Muscle of back (tissue), 11 donors: ENCODE results near the gene CCNYL1. TPM values are rescaled to one million over a fixed set of nuclear protein-coding genes. Genes with fewer than 3 reads are reported as not detected.
A peak's percentile ranks its signal among the peaks of the same experiment; 100 is the strongest.
"Not testable (repeated sequence)": the region's sequence is repeated elsewhere in the genome, so short reads cannot be mapped to it uniquely, and the experiment has no call there.

Source experiments
- DNase-seq, 3 donors: peaks; one replicate each; pipeline versions ENCODE4 v3.0.0 to v3.0.0-alpha.2; 2013
- polyA plus RNA-seq, 10 donors: library from polyadenylated mRNA; unstranded; fragments of 120-200 nt; gene quantifications; one replicate each; pipeline ENCODE4 v1.2.1, GENCODE V29; 2013; ENCODE audit not compliant: insufficient read length in 10 of 10

The CCNYL1 gene
- polyA plus RNA-seq, 10 donors = 9.0 to 17.0 (median 12.2) TPM

DNA sequence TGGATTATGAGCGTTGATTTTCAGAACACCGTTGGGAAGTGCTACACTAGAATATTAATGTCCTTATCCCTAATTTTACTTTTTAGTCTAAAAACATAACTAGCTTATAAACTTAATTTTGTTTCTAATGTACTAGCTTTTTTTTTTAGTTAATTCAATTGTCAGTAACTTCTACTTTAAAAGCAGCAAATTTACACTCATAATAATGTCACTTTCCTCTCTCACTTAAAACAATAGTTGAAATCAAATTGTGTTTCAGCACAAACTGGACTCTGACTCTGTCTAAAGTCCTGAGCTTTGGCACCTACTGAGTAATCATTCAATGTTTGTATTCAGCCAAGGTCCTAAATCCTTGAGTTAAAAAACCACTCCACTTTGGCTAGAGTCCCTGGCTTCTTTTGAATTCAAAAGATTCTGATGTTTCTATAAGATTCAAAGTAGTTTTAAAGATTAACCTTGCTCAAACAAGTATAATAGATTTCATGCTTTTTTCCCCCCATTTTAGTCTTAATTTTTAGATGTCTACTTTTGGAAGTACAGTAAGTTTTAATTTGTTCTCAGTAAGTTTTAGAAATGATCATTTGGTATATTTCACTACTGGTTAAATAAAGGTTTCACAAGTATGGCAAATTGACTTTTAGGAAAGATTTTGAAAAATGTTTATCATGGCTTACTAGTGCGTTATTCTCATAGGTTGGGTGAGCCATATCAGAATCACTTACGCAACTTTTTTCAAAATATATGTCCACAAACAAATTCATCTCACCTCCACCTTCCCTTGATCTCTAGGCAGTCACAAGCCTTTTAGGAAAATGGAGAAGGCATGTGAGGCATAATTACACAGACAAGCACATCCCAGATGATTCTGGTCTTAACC lies 23.4 kb downstream of the CCNYL1 start:
- no peak for DNase-seq

DNA sequence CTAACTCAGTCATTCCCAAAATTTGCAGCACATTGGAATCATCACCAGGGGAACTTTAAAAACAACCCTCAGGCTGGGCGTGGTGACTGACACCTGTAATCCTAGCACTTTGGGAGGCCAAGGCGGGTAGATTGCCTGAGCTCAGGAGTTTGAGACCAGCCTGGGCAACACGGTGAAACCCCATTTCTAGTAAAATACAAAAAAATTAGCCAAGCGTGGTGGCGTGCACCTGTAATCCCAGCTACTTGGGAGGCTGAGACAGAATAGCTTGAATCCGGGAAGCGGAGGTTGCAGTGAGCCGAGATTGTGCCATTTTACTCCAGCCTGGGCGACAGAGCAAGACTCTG lies 24.0 kb downstream of the CCNYL1 start:
- not testable (repeated sequence) for DNase-seq

DNA sequence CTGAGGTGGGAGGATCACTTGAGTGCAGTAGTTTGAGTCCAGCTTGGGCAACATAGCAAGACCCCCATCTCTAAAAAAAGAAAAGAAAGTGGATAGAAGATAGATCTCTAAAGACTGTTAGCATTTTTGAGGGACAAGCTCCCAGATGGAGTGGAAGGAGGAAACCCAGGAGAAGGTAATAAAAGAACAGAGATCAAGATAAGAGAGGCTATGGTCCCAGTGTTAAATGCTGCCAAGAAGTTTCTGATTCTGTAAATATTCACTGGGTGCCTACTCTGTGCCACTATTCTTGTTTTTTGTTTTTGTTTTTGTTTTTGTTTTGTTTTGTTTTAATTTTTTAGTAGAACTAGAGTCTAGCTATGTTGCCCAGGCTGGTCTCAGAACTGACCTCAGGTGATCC lies 32.1 kb downstream of the CCNYL1 start:
- DNase-seq = no peak

DNA sequence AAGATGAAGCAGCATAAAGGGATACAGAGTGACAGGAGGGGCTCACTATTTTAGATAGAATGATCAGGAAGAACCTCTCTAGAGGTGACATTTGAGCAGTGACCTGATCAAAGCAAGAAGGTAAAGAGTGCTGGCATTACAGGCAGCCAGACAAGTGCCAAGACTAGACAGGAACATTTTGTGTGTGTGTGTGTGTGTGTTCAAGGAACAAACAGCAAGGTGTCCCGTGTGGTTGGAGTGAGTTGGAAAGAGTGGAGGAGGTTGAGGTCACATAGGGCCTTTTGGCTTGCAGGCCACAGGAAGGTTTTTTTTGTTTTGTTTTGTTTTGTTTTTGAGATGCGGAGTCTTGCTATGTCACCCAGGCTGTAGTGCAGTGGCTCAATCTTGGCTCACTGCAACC lies 32.6 kb downstream of the CCNYL1 start:
- no peak for DNase-seq

DNA sequence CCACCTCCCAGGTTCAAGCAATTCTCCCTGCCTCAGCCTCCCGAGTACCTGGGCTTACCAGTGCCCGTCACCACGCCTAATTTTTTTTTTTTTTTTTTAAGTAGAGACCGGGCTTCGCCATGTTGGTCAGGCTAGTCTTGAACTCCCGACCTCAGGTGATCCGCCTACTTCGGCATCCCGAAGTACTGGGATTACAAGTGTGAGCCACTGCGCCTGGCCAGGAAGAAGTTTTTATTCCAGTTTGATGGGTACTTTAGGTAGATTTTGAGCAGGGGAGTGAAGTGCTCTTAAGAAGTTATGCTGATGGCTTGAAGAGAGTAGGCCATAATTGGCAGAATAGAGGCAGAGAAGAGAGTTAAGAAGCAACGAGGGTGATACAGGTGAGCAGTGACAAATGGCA lies 33.0 kb downstream of the CCNYL1 start:
- DNase-seq = no peak

DNA sequence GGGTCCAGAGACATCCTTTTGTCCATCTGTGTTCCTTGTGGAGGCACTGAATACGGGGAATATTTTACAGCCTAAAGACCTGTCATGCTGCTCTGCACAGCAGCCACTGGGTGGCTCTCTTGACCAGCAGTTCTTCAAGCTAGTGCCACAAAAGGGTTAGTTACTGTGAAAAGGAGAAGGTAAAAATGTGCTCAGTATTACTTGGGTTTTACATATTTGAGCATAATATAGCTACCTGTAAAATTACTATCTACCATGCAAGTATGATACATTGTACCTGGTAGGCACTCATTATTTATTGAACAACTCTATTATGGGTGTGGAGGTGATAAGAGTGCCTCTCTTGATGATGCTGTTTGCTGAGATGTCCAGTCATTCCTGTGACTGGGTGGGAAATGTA lies 34.7 kb downstream of the CCNYL1 start:
- peak; percentile 47 to 77 (median 65) for DNase-seq

DNA sequence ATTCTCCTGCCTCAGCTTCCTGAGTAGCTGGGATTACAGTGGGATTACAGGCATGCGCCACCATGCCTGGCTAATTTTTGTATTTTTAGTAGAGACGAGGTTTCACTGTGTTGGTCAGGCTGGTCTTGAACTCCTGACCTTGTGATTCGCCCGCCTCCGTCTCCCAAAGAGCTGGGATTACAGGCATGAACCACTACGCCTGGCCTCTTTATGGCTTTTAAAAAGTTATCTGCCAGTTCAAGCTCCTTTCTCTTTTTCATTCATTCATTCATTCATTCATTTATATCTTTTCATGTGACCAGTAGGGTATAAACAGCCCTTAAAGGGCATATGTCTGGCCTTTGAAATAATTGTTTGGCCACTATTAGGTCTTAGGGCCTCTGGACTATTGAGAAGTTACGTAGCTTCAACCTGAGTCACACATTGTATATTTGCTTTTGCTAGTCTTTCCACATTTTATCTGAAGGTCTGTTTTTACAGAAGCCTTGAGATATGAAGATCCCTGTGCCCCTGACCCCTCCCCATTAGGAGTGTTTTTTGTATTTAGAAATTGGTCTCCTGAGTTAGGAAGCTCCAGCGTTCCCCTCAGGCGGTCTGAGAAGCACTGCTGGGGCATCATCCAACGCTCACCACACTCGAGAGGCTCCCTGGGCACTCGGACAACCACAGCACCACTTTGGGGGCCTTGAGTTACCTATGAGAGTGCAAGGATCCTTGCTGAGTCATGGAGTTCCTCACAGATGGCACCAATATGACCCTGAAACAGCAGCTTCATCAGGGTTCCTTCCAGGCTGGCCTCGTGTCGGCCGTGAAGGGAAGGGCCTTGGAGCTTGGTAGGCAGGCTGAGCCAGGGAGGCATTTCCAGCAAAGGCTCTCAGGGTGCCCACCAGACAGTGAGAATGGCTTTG lies 36.5 kb downstream of the CCNYL1 start:
- no peak for DNase-seq

DNA sequence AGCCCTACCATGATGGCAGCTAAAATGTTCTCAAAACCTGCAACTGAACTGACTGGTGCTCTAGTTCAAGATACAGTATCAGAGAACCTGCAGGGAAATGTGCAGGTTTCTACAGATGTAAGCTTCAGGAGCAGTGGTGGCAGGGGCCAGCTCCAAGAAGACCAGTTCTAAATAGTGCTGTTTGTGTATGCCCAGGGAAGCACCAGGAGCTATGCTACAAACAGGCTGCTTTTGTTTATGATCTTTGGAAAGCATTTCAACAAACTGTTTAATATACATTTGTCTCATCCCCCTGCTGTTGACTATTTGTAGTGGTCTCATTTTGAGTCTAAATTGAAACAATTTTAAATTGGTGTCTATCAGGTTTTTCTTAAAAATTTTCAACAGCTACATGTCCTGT lies 37.6 kb downstream of the CCNYL1 start:
- DNase-seq = no peak

DNA sequence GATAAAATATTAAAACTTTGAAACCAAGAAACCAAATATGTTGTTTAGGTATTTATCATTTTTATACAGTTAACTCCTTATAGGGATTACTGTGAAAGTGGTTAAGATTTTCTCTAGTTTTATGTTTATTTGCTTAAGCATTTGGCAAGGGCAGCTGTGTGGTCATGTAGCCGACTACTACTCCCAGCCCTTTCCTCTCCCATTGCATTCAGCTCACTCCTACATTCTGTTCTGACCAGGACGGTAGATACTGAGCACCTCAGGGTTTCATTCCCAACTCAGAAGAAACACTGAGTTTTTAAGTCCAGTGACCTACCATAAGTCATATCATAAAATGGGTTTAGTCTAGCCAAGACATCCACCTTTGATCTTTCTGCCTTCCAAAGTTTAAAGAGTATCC lies 38.4 kb downstream of the CCNYL1 start:
- no peak for DNase-seq

DNA sequence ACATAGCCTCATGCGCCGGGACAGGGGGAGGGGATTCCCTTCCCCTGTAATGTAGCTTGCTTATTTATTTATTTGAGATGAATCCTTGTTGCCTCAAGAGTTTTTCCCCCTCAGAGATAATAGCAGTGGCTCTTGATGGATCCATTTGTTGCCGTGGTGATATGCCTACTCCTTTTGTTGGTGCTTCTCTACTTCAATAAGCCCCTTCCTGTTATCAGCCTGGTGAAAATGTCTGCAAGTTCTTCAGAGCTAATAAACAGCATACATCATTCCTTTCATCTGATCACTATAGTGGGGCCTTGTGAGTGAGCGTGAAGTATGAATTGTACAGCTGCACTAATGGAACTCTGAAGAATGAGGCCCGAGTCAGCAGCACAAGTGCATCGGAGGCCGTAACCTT lies 38.9 kb downstream of the CCNYL1 start:
- no peak for DNase-seq

DNA sequence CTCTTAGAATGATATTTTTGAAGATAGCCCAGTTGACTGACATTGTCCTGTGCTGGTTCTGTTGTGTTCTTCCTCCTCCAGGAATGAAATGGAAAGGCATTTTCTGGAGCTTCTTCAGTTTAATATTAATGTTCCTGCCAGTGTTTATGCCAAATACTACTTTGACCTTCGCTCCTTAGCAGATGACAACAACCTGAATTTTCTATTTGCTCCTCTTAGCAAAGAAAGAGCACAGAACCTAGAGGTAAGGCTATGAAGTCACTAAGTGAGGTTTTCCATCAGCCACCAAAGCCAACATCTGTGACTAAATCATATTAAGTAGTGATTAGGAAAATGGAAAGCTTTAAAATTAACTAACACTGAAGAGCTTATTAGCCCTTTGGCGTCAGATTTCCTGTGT lies 39.4 kb downstream of the CCNYL1 start:
- DNase-seq = no peak

DNA sequence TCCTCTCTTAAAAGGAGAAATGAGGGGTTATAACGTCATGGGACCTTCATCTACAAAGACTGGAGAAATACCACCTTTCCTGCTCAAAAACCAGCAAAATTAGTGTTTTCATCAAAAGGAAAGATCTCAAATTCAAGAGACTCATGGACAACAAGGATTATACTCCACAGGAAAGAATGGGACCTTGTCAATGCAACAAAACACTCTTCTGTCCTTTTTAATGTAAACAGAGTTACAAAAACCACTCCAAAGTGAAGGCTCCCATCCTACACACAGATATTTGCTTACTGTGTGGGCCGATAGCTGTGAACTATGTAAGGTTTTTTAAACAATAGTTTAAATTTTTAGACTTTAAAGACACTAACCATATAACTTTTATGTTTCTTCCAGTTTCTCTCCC lies 42.2 kb downstream of the CCNYL1 start:
- DNase-seq = not testable (repeated sequence)

DNA sequence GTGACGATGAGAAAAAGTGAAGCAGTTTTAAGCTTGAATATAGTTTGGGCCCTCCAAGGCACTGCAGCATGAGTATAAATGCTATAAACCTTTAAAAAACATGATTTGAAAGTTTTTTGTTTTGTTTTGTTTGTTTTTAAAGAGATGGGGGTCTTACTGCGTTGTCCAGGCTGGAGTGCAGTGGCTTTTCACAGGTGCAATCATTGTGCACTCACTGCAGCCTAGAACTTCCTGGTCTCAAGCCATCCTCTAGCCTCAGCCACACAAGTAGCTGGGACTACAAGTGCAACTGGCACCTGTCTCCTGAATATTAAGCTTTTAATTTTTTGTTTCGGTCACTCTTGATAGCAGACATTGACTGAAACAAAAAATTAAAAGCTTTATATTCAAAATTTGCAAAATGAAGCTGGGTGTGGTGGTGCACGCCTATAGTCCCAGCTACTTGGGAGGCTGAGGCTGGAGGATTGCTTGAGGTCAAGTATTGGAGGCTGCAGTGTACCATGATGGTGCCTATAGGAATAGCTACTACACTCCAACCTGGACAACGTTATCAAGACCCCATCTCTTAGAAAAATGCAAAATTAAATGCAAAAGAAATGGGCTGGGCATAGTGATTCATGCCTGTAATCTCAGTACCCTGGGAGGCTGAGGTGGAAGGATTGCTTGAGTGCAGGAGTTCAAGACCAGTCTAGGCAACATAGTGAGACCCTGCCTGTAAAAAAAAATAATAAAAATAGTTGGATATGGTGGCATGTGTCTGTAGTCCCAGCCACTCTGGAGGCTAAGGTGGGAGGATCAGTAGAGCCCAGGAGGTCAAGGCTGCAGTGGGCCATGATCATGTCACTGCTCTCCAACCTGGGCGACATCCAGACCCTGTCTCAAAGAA lies 43.3 kb downstream of the CCNYL1 start:
- no peak for DNase-seq

DNA sequence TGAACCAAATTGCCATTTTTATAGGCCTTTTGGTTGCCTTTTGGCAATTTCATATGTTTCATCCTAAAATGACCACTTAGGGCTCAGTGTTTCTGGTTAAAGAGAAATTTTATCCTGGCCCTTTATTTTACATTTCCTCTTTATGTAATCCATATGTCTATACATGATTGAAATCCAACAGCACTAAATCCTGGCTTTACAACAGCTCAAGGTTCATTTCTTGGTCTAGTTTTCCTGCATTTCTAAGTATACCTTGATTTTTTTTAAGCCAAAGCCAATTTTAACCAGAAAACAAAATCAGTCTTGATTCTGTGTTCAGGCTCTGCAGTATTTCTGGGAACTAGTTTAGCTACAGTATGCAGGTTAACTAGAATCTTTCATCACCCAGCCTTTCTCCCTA lies 46.6 kb downstream of the CCNYL1 start:
- no peak for DNase-seq

DNA sequence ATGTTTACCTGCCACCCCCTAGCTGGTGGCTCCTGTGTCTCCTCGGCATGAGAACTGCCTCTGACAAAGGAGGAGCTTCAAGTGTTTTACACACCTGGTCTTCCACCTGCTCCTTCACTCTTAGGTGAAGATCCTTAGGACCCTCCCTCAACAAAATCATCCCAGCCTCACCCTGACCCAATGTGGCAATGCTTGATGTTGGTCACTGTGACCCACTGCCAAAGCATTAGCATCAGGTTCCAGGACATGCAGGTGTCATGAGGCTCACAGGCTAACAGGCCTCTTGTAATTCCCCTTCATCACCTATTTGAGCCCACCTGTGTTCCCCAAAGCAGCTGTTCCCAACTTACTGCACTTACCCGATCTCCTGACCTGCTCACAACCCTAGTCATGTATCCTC lies 48.5 kb downstream of the CCNYL1 start:
- no peak for DNase-seq

DNA sequence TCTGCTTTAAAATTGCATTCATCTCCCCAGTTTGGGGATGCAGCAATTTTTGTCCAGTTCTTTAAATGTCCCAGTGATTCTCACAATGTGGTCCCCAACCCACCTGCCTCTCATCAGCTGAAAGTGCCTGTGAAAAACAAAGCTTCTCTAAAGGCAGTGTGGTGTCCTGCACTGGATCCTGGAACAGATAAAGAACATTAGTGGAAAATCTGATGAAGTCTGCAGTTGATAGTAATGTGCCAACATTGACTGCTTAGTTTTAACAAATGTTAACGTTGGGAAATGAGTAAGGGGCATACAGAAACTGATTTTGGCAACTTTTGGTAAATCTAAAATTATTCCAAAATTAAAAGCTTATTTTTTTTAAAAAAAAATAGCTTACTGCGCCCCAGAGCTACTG lies 49.0 kb downstream of the CCNYL1 start:
- DNase-seq = no peak

DNA sequence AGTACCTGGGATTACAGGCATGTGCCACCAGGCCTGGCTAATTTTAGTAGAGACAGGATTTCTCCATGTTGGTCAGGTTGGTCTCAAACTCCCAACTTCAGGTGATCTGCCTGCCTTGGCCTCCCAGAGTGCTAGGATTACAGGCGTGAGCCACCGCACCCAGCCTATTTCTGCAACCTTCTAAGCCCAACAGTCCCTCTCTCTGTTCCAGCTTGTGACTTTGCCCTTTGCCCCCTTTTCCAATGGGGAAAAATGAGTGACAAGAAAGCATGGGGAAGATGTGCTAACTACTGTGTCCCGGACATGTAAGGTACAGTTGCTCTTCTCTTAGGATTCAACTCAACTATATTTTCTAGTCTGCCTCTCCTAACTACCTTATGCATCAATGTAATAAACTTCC lies 50.0 kb downstream of the CCNYL1 start:
- not testable (repeated sequence) for DNase-seq

DNA sequence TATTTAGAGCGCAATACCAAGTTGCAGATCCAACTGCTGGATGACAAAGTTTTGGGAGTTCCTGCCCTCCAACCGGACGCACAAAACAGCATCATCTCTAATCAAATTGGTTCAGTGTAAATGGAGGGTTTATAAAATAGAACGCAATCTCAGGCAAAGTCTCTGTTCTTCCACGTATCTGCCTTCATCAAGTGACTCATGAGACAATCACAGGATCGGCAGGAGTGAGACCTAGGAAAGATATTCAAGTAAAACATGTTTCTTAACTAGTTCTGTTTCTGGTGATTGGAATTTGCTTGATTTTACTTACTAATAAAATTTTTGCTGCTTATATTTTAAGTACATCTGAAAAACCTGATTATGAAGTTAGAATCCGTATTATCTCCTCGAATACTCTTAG lies 50.7 kb downstream of the CCNYL1 start:
- no peak for DNase-seq

DNA sequence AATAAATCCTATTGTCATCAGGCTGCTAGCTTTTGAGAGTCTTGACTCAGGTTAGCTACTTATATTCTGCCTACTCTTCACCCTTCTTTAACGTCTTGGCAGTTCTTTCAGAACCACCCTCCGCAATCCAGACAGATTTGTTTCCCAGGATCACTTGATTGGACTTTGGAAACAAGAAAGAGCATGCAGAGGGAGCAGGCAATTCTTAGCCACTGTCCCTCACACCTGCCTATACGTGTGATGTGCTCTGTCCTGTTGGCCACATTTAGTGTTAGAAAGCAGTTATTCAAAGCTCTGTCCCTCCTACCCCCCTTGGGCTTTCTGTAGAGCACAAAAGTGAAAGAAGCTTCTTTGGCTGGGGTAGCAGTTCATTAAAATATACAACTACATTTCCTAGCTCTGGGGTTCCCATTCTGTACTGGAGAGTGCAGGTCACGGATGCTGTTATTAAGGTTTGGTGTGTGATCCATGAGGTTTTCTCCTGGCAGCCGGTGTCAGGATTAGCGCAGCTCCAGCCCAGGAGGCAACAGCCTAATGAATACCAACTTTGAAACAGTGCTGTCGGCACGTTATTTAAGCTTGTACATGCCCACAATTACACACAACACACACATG lies 52.0 kb downstream of the CCNYL1 start:
- no peak for DNase-seq

DNA sequence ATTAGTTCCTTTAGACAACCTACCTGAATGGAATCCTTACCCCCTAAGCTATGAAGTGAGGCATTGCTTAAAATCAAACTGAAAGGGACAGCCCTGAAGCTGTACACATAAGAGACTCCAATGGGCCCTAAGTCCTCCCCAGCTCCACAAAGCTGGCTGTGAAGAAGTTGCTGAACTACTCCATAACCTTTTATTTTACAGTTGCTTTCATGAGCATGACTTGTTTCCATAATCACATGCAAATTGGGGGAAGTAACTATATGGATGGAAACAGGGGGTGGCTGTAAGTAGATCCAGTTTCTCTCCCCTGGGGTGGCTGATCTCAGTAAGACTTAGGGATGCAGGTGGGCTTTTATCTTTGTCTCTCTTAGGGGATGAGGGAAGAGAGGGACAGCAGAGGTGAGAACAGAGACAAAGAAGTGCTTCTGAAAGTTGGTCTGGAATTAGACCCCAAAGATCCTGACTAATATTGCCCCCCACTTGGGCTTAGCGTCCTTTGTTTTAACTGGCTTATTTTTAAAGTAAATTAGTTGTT lies 52.7 kb downstream of the CCNYL1 start:
- DNase-seq = no peak

DNA sequence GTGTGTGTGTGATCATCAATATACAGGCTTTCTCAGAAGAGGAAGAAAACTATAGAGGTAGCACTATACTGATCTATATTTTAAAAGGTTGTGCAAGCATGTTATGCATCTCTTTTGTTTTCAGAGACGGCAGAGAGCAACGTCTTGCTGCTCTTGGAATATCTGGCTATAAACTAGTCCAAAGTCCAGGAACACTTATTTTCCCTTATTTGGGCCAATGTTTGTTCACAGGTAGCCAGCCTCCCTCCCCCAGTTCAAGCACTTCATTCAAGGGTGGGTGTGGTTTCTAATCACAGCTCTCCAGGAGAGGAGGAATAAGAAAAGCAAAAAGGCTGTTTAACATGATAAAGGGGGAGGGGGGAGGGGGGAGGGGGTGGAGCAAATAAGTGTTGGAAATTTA lies 54.1 kb downstream of the CCNYL1 start:
- no peak for DNase-seq
